Astrocyte (in vitro differentiated cells and primary cell): Measurements from ENCODE around the gene DSCAM. TPM values are rescaled to one million over a fixed set of nuclear protein-coding genes. Genes with fewer than 3 reads are reported as not detected.
"Not testable (repeated sequence)": the region's sequence is repeated elsewhere in the genome, so short reads cannot be mapped to it uniquely, and the experiment has no call there.

Source experiments
- DNase-seq: peaks from one replicate; pipeline ENCODE4 v3.0.0-alpha.2; 2010; ENCODE audit warnings: low read depth
- FAIRE-seq: peaks from 2 replicates; lab custom pipeline; 2011; peaks lifted over from hg19 to GRCh38; lab: Jason Lieb, UNC
- H2AFZ ChIP-seq: 2 replicates; pipeline ENCODE4 v1.6.0; 2012; ENCODE audit warnings: low read depth, low read length, inconsistent platforms
- H3K27ac ChIP-seq: 2 replicates; pipeline ENCODE4 v1.5.1; 2011; ENCODE audit warnings: low read depth, low read length, inconsistent platforms
- H3K27me3 ChIP-seq: 2 replicates; pipeline ENCODE4 v1.6.0; 2011; ENCODE audit warnings: low read length, inconsistent platforms; ENCODE audit not compliant: insufficient read depth
- H3K36me3 ChIP-seq: 2 replicates; pipeline ENCODE4 v1.5.1; 2011; ENCODE audit warnings: low read length, inconsistent platforms; ENCODE audit not compliant: insufficient read depth
- H3K4me1 ChIP-seq: 2 replicates; pipeline ENCODE4 v1.5.1; 2011; ENCODE audit warnings: low read length, inconsistent platforms; ENCODE audit not compliant: insufficient read depth
- H3K4me2 ChIP-seq: 2 replicates; pipeline ENCODE4 v1.6.0; 2012; ENCODE audit warnings: low read length, inconsistent platforms
- H3K4me3 ChIP-seq: 2 replicates; pipeline ENCODE4 v1.5.1; 2011; ENCODE audit warnings: low read depth, mild to moderate bottlenecking, low read length, inconsistent platforms; ENCODE audit not compliant: insufficient read depth
- H3K79me2 ChIP-seq: 2 replicates; pipeline ENCODE4 v1.6.0; 2012; ENCODE audit warnings: mild to moderate bottlenecking, low read length, inconsistent platforms; ENCODE audit not compliant: insufficient read depth
- H3K9ac ChIP-seq: 2 replicates; pipeline ENCODE4 v1.6.0; 2012; ENCODE audit warnings: mild to moderate bottlenecking, low read length, inconsistent platforms
- H3K9me3 ChIP-seq: 2 replicates; pipeline ENCODE4 v1.5.1; 2012; ENCODE audit warnings: low read depth, mild to moderate bottlenecking, low read length, inconsistent platforms; ENCODE audit not compliant: insufficient read depth
- H4K20me1 ChIP-seq: 2 replicates; pipeline ENCODE4 v1.6.0; 2012; ENCODE audit warnings: low read length, inconsistent platforms; ENCODE audit not compliant: insufficient read depth
- H3K27ac Mint-ChIP-seq: one replicate; pipeline ENCODE4 v1.8.0; 2021; ENCODE audit warnings: mild to moderate bottlenecking, mixed read lengths; ENCODE audit not compliant: unreplicated experiment
- H3K27me3 Mint-ChIP-seq: one replicate; pipeline ENCODE4 v1.8.0; 2021; ENCODE audit warnings: low read depth, mixed read lengths; ENCODE audit not compliant: unreplicated experiment
- H3K36me3 Mint-ChIP-seq: one replicate; pipeline ENCODE4 v1.8.0; 2021; ENCODE audit warnings: low read depth, mixed read lengths; ENCODE audit not compliant: unreplicated experiment
- H3K4me1 Mint-ChIP-seq: one replicate; pipeline ENCODE4 v1.8.0; 2021; ENCODE audit warnings: low read depth, mixed read lengths; ENCODE audit not compliant: unreplicated experiment
- H3K4me3 Mint-ChIP-seq: one replicate; pipeline ENCODE4 v1.8.0; 2021; ENCODE audit warnings: mild to moderate bottlenecking, moderate library complexity, mixed read lengths; ENCODE audit not compliant: unreplicated experiment
- H3K9me3 Mint-ChIP-seq: one replicate; pipeline ENCODE4 v1.8.0; 2021; ENCODE audit warnings: mild to moderate bottlenecking, mixed read lengths; ENCODE audit not compliant: unreplicated experiment
- EZH2 ChIP-seq: IDR thresholded peaks from 2 replicates; pipeline ENCODE4 v1.6.1; 2012; ENCODE audit warnings: mild to moderate bottlenecking, low read length, inconsistent platforms; ENCODE audit not compliant: insufficient read depth
- total RNA-seq: library from RNA; stranded (reverse); gene quantifications from 2 replicates; pipeline ENCODE4 v1.2.1, GENCODE V29; 2021
- TF ChIP-seq, protein P1 (sequence below): IDR thresholded peaks from 2 replicates; pipeline ENCODE4 v1.5.1; 2011; ENCODE audit warnings: low read depth, mild to moderate bottlenecking, inconsistent platforms, low read length, moderate library complexity; ENCODE audit not compliant: insufficient read depth

DSCAM gene
- total RNA-seq, 1 donor from 2014 or later = 0.18 TPM

DNA sequence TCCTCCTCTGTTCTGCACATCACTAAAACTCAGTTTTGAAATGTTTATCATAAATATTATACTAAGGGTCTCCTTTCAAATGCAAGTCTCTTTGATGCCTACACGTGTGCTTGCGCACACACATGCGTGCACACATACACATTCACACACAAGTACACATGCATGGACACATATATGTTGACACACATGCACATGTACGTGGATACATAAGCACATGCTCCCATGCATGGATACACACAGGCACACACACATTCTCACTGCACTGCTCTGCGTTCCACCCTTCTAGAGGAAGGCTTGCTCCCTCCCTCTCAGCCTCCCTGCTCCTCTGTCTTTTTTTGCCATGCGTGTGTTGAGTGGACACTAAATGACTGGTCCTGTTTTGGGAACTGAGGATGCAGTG, 817.1 kb downstream of the DSCAM start:
- Histone ChIP-seq H3K4me2 (no peak overlapping the region), H3K27me3 (no peaks in the 10 kb centered on the region), H3K4me1 (no peaks in the 10 kb centered on the region), H3K27ac (no peak overlapping the region), H3K9ac (no peak overlapping the region), H3K79me2 (no peaks in the 10 kb centered on the region), H3K36me3 (no peaks in the 10 kb centered on the region), H3K9me3 (peaks cover 6% of the 10 kb centered on the region), H4K20me1 (no peaks in the 10 kb centered on the region), H2AFZ (no peak overlapping the region), H3K4me3 (no peak overlapping the region)
- TF ChIP-seq EZH2 = no peak
- FAIRE-seq (no peak), DNase-seq (no peak)
- Mint-ChIP-seq H3K27ac (no peak overlapping the region), H3K9me3 (peaks cover 5% of the 10 kb centered on the region), H3K4me1 (no peaks in the 10 kb centered on the region), H3K4me3 (no peak overlapping the region), H3K36me3 (no peaks in the 10 kb centered on the region), H3K27me3 (peaks cover 3% of the 10 kb centered on the region)

DNA sequence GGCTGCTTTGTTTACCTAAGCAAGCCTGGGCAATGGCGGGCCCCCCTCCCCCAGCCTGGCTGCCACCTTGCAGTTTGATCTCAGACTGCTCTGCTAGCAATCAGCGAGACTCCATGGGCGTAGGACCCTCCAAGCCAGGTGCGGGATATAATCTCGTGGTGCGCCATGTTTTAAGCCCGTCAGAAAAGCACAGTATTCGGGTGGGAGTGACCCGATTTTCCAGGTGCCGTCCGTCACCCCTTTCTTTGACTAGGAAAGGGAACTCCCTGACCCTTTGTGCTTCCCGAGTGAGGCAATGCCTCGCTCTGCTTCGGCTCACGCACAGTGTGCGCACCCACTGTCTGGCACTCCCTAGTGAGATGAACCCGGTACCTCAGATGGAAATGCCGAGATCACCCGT, 818.6 kb downstream of the DSCAM start:
- not testable (repeated sequence) for H3K4me1 Mint-ChIP-seq, H3K4me3 Mint-ChIP-seq, H3K4me2 ChIP-seq, H3K79me2 ChIP-seq, H3K4me3 ChIP-seq, H3K9me3 Mint-ChIP-seq, FAIRE-seq, H4K20me1 ChIP-seq, H3K9ac ChIP-seq, H3K36me3 Mint-ChIP-seq, DNase-seq, H3K27me3 Mint-ChIP-seq, H3K27me3 ChIP-seq, H3K9me3 ChIP-seq, H3K27ac Mint-ChIP-seq, H3K27ac ChIP-seq, H2AFZ ChIP-seq, H3K4me1 ChIP-seq, H3K36me3 ChIP-seq

- no peak overlapping the region for H3K4me2 ChIP-seq
- no peaks in the 10 kb centered on the region for H3K36me3 Mint-ChIP-seq
- no peak overlapping the region for H3K27ac ChIP-seq
- no peak overlapping the region for H3K27ac Mint-ChIP-seq
- H3K4me3 ChIP-seq = no peak overlapping the region
- H3K4me3 Mint-ChIP-seq = no peak overlapping the region
- H3K4me1 ChIP-seq = no peaks in the 10 kb centered on the region
- no peaks in the 10 kb centered on the region for H3K27me3 Mint-ChIP-seq
- no peaks in the 10 kb centered on the region for H3K9me3 ChIP-seq
- FAIRE-seq (no peak), DNase-seq (no peak)
- no peak overlapping the region for H2AFZ ChIP-seq
- no peaks in the 10 kb centered on the region for H3K27me3 ChIP-seq
- H4K20me1 ChIP-seq = no peaks in the 10 kb centered on the region
- H3K36me3 ChIP-seq = no peaks in the 10 kb centered on the region
- no peak overlapping the region for H3K9ac ChIP-seq
- TF ChIP-seq, protein P1, sequence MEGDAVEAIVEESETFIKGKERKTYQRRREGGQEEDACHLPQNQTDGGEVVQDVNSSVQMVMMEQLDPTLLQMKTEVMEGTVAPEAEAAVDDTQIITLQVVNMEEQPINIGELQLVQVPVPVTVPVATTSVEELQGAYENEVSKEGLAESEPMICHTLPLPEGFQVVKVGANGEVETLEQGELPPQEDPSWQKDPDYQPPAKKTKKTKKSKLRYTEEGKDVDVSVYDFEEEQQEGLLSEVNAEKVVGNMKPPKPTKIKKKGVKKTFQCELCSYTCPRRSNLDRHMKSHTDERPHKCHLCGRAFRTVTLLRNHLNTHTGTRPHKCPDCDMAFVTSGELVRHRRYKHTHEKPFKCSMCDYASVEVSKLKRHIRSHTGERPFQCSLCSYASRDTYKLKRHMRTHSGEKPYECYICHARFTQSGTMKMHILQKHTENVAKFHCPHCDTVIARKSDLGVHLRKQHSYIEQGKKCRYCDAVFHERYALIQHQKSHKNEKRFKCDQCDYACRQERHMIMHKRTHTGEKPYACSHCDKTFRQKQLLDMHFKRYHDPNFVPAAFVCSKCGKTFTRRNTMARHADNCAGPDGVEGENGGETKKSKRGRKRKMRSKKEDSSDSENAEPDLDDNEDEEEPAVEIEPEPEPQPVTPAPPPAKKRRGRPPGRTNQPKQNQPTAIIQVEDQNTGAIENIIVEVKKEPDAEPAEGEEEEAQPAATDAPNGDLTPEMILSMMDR = no peak
- TF ChIP-seq EZH2 = no peak
- no peaks in the 10 kb centered on the region for H3K4me1 Mint-ChIP-seq
- no peaks in the 10 kb centered on the region for H3K79me2 ChIP-seq
- H3K9me3 Mint-ChIP-seq = no peaks in the 10 kb centered on the region
These were observed 825.2 kb downstream of the DSCAM start for GRCh38 chr21:40021558-40022351.
